Parathyroid adenoma (tissue), 2 donors: Measurements from ENCODE around the gene FLT1.

Source experiments
- H2AFZ ChIP-seq: fragments of 300-600 bp; sonication (generic); one replicate; pipeline ENCODE4 v1.7.0; 2017; ENCODE audit warnings: antibody characterized with exemption, mild to moderate bottlenecking
- H3K27ac ChIP-seq: fragments of 300-600 bp; sonication (generic); one replicate; pipeline ENCODE4 v1.7.0; 2017
- H3K27me3 ChIP-seq: fragments of 300-600 bp; sonication (generic); one replicate; pipeline ENCODE4 v1.7.0; 2017; ENCODE audit warnings: low read length; ENCODE audit not compliant: control insufficient read depth, insufficient read depth
- H3K36me3 ChIP-seq: fragments of 300-600 bp; sonication (generic); one replicate; pipeline ENCODE4 v1.7.0; 2017; ENCODE audit warnings: low read length; ENCODE audit not compliant: control insufficient read depth, insufficient read depth
- H3K4me1 ChIP-seq: fragments of 300-600 bp; sonication (generic); one replicate; pipeline ENCODE4 v1.7.0; 2017; ENCODE audit warnings: control low read depth
- H3K4me2 ChIP-seq: fragments of 300-600 bp; sonication (generic); one replicate; pipeline ENCODE4 v1.7.0; 2017; ENCODE audit warnings: low read length
- H3K4me3 ChIP-seq: fragments of 300-600 bp; sonication (generic); one replicate; pipeline ENCODE4 v1.7.0; 2017; ENCODE audit warnings: low read depth, low read length
- H3K79me2 ChIP-seq: fragments of 300-600 bp; sonication (generic); one replicate; pipeline ENCODE4 v1.7.0; 2017; ENCODE audit warnings: control low read depth
- H3K9ac ChIP-seq: fragments of 300-600 bp; sonication (generic); one replicate; pipeline ENCODE4 v1.7.0; 2017; ENCODE audit warnings: mild to moderate bottlenecking
- H3K9me3 ChIP-seq: fragments of 300-600 bp; sonication (generic); one replicate; pipeline ENCODE4 v1.7.0; 2017; ENCODE audit warnings: low read length; ENCODE audit not compliant: control insufficient read depth
- TF ChIP-seq, protein P1 (sequence below): fragments of 300-600 bp; sonication (generic); IDR thresholded peaks from one replicate; pipeline ENCODE4 v1.7.0; 2017; ENCODE audit warnings: antibody characterized with exemption, mild to moderate bottlenecking
- donor health status: primary hyperparathyroidism.

FLT1 gene

DNA sequence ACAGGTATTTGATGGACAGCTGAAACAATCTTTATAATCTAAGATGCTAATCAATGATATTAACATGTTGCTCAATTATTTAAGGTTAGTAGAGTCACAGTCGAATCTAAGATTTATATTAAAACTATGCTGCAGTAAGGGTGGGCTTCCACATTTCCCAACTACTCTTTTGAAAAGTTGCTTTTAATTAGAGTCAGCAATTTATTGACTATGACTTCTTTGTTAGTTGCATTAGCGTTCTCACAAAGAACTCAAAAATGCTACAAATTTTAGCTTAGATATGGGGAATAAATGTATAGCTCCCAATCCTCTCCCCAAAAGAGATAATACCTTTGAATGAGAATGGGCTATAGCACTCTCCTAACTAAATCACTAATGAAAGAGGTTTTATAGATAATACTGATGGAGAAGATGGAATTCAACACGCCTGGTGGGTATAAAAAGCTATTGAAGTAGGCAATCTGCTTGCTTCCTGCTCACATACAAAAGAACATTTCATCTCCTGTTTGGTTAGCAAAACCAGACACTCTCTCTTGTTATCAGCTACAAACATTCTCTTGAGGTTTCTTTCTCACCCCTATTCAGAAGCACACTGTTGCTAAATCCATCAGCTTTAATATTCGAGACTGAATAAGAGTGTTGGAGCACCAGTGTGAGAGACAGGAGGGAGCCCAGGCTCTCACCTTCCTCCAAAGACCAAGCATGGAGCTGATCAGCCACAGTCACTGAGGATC lies 2.4 kb upstream of the FLT1 start:
- Histone ChIP-seq H2AFZ (no peak overlapping the region), H3K27ac (no peak overlapping the region), H3K4me1 (no peaks in the 10 kb centered on the region), H3K4me3 (no peak overlapping the region), H3K27me3 (peaks cover 13% of the 10 kb centered on the region), H3K9me3 (no peaks in the 10 kb centered on the region), H3K4me2 (no peak overlapping the region), H3K36me3 (no peaks in the 10 kb centered on the region), H3K9ac (no peak overlapping the region), H3K79me2 (no peaks in the 10 kb centered on the region)
- TF ChIP-seq, protein P1, sequence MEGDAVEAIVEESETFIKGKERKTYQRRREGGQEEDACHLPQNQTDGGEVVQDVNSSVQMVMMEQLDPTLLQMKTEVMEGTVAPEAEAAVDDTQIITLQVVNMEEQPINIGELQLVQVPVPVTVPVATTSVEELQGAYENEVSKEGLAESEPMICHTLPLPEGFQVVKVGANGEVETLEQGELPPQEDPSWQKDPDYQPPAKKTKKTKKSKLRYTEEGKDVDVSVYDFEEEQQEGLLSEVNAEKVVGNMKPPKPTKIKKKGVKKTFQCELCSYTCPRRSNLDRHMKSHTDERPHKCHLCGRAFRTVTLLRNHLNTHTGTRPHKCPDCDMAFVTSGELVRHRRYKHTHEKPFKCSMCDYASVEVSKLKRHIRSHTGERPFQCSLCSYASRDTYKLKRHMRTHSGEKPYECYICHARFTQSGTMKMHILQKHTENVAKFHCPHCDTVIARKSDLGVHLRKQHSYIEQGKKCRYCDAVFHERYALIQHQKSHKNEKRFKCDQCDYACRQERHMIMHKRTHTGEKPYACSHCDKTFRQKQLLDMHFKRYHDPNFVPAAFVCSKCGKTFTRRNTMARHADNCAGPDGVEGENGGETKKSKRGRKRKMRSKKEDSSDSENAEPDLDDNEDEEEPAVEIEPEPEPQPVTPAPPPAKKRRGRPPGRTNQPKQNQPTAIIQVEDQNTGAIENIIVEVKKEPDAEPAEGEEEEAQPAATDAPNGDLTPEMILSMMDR: no peak

DNA sequence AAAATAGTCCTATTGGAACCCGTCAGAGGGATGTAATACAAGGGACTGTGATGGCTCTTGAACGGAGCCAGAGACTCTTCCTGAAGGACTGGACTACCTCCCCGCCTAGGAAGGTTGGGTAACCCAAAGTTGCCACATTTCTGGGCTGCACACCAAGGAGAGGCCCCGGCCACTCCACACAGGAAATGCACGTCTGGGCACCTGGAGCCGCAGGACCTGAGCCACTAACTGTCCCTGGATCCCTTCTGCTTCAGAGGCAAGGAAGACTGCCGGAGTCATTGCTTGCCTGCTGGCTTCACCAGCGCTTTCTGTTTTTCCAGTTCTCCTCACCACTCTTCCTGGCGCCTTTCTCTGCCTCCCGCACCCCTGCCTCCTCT lies 1.2 kb upstream of the FLT1 start:
- TF ChIP-seq, protein P1: no peak
- H3K79me2 ChIP-seq: no peaks in the 10 kb centered on the region
- H3K4me1 ChIP-seq: no peaks in the 10 kb centered on the region
- H3K9me3 ChIP-seq: no peaks in the 10 kb centered on the region
- H3K4me2 ChIP-seq: peak overlapping the region; percentile 69
- no peak overlapping the region for H2AFZ ChIP-seq
- no peak overlapping the region for H3K9ac ChIP-seq
- peaks cover 13% of the 10 kb centered on the region for H3K27me3 ChIP-seq
- H3K27ac ChIP-seq: peak overlapping the region; percentile 67
- H3K4me3 ChIP-seq: peak overlapping the region; percentile 44
- H3K36me3 ChIP-seq: no peaks in the 10 kb centered on the region

DNA sequence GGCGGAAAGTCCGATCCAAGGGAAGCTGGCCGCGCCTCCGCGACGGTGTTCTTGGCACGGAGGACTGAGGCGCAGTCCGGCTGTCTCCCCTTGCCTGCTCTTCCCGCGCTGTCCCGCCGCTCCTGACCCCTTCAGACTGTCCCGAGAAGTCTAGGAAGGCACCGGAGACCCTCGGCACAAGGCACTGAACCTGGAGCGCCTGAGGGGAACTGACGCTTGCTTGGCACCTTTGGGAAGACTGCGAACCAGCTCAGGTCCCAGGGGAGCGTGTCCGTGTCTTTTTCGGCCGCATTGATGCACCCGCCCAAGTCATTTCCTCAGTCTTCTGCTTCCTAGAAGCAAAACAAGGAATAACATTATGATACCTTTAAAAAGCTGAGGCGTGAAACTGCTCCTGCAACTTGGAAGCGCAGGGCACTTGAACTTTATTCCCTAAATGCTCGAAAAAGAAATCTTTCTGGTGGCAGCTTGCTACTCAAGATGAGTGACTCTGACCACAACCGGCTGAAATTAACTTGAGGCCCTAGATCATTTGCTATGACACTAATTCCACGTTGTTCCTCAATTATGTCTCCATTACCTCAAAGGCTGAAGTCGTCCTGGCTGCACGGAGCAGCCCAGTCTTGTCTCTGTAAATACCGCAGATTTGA lies 735 bp upstream of the FLT1 start:
- peak overlapping the region; percentile 69 for H3K4me2 ChIP-seq
- H3K27me3 ChIP-seq: peaks cover 13% of the 10 kb centered on the region
- no peaks in the 10 kb centered on the region for H3K4me1 ChIP-seq
- H3K9ac ChIP-seq: no peak overlapping the region
- TF ChIP-seq, protein P1: no peak
- H3K79me2 ChIP-seq: no peaks in the 10 kb centered on the region
- no peak overlapping the region for H2AFZ ChIP-seq
- H3K36me3 ChIP-seq: no peaks in the 10 kb centered on the region
- no peaks in the 10 kb centered on the region for H3K9me3 ChIP-seq
- H3K27ac ChIP-seq: peak overlapping the region; percentile 67
- H3K4me3 ChIP-seq: peak overlapping the region; percentile 44

DNA sequence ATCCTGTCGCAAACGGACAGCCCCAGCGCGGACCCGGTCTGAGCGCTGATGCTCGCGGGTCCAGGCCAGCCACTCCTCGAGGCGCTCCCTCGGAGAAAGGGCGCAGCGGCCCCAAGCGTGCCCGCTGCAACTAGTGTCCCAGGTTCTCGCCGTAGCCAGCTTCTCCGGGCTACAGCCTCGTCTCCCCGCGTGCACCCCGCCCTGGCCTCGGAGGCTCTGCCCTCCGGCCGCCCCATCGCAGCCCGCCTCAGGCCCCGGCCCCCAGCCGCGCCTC lies 487 bp downstream of the FLT1 start:
- no peaks in the 10 kb centered on the region for H3K9me3 ChIP-seq
- H3K36me3 ChIP-seq: no peaks in the 10 kb centered on the region
- no peaks in the 10 kb centered on the region for H3K4me1 ChIP-seq
- peak overlapping the region; percentile 60 for H2AFZ ChIP-seq
- no peak overlapping the region for H3K9ac ChIP-seq
- no peaks in the 10 kb centered on the region for H3K79me2 ChIP-seq
- H3K27me3 ChIP-seq: peaks cover 13% of the 10 kb centered on the region
- H3K27ac ChIP-seq: peak overlapping the region; percentile 56
- peak overlapping the region; percentile 44 for H3K4me3 ChIP-seq
- H3K4me2 ChIP-seq: peak overlapping the region; percentile 69
- TF ChIP-seq, protein P1: no peak
